ENCODE measurements around the gene UGT1A9. TPM values are rescaled to one million over a fixed set of nuclear protein-coding genes. Genes with fewer than 3 reads are reported as not detected.

Gene UGT1A9
- total and polyA plus RNA-seq, 2 of the 13 experiments (the other 11 are each of a cell fraction or from before 2014, with no cell fraction given) = 0.07 TPM; not detected in 1

DNA sequence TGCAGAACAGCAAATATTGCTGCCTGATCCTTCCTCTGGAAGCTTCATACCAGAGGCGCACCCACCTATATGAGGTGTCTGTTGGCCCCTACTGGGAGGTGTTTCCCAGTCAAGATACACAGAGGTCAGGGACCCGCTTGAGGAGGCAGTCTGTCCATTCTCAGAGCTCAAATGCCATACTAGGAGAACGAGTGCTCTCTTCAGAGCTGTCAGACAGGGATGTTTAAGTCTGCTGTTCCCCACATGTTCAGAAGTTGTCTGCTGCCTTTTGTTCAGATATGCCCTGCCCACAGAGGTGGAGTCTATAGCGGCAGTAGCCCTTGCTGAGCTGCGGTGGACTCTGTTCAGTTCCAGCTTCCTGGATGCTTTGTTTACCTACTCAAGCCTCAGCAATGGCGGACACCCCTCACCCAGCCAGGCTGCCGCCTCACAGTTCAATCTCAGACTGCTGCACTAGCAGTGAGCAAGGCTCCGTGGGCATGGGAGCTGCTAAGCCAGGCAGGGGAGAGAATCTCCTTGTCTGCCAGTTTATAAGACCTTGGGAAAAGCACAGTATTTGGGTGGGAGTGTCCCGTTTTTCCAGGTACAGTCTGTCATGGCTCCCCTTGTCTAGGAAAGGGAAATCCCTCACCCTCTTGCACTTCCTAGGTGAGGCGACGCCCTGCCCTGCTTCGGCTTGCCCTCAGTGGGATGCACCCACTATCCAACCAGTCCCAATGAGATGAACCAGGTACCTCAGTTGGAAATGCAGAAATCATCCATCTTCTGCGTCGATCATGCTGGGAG, 65.4 kb downstream of the UGT1A9 start (continued):
- TF ChIP-seq, protein P1, sequence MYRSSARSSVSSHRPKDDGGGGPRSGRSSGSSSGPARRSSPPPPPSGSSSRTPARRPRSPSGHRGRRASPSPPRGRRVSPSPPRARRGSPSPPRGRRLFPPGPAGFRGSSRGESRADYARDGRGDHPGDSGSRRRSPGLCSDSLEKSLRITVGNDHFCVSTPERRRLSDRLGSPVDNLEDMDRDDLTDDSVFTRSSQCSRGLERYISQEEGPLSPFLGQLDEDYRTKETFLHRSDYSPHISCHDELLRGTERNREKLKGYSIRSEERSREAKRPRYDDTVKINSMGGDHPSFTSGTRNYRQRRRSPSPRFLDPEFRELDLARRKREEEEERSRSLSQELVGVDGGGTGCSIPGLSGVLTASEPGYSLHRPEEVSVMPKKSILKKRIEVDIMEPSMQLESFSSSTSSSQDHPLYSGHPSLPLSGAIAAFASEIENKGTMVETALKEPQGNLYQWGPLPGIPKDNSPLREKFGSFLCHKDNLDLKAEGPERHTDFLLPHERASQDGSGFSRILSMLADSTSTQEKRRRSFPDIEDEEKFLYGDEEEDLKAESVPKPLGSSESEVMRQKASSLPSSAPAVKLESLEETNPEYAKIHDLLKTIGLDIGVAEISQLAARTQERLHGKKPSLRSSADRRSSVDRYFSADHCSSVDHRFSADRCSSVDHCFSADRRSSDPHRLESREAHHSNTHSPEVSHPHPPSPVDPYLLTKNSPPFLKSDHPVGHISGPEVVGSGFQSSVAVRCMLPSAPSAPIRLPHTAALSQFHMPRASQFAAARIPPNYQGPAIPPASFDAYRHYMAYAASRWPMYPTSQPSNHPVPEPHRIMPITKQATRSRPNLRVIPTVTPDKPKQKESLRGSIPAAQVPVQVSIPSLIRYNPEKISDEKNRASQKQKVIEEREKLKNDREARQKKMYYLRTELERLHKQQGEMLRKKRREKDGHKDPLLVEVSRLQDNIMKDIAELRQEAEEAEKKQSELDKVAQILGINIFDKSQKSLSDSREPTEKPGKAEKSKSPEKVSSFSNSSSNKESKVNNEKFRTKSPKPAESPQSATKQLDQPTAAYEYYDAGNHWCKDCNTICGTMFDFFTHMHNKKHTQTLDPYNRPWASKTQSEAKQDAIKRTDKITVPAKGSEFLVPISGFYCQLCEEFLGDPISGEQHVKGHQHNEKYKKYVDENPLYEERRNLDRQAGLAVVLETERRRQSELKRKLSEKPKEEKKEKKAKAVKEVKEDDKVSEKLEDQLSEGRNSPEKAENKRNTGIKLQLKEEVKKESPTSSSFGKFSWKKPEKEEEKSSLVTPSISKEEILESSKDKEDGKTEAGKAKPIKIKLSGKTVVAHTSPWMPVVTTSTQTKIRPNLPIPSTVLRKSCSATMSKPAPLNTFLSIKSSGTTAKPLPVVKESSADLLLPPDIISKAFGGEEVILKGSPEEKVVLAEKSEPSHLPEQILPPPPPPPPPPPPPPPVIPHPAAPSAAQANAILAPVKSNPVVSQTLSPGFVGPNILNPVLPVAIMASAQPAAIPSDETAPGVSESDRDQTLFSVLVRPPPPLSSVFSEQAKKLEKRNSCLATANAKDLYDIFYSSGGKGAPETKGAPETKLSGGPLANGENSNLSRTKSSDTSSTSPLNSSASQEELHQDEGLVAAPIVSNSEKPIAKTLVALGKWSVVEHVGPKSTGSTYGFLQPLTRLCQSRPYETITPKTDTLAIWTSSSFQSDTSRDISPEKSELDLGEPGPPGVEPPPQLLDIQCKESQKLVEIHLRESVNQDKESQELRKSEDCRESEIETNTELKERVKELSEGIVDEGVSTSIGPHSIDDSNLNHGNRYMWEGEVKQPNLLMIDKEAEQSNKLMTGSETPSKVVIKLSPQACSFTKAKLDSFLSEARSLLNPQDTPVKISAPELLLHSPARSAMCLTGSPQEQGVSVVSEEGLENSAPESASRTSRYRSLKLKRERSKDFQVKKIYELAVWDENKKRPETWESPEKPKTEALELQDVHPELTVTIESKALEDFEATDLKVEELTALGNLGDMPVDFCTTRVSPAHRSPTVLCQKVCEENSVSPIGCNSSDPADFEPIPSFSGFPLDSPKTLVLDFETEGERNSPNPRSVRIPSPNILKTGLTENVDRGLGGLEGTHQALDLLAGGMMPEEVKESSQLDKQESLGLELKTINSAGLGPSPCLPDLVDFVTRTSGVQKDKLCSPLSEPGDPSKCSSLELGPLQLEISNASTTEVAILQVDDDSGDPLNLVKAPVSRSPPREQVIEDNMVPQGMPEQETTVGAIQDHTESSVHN (CRISPR knock-in tag; IDR thresholded peaks at IDR 0.05) = peak; percentile 63; the same call in 1 of the 2 replicates
- TF ChIP-seq ZNF605 (CRISPR knock-in tag; IDR thresholded peaks at IDR 0.05) (peak; percentile 87), TSC22D2 (CRISPR knock-in tag; IDR thresholded peaks at IDR 0.05; ENCODE audit: borderline replicate concordance) (0 out of 2 replicates have a peak, but pooled peaks have one; percentile 47), ZMYM4 (CRISPR knock-in tag; IDR thresholded peaks at IDR 0.05) (peak; percentile 92), POLR2G (IDR thresholded peaks at IDR 0.05; ENCODE audit: low read depth, low read length) (peak; percentile 63), ZNF724P (CRISPR knock-in tag; IDR thresholded peaks at IDR 0.05; ENCODE audit: borderline replicate concordance) (peak; percentile 81; the same call in 1 of the 2 replicates), ZNF317 (CRISPR knock-in tag; IDR thresholded peaks at IDR 0.05) (peak; percentile 28; the same call in 1 of the 2 replicates), AKAP8 (CRISPR knock-in tag; IDR thresholded peaks at IDR 0.05) (peak; percentile 42; the same call in 1 of the 2 replicates), ZFX (CRISPR knock-in tag; IDR thresholded peaks at IDR 0.05; ENCODE audit: low read depth) (peak; percentile 45; the same call in 1 of the 2 replicates), ZMAT3 (CRISPR knock-in tag; conservative IDR thresholded peaks at IDR 0.05) (peak; percentile 75), HNF4A (CRISPR knock-in tag; IDR thresholded peaks at IDR 0.05) (peak; percentile 66; the same call in 1 of the 2 replicates), ZMYM3 (CRISPR knock-in tag; IDR thresholded peaks at IDR 0.05) (peak; percentile 80; the same call in 1 of the 2 replicates), GZF1 (CRISPR knock-in tag; IDR thresholded peaks at IDR 0.05) (peak; percentile 58; the same call in 1 of the 2 replicates)
- TF ChIP-seq, protein P2, sequence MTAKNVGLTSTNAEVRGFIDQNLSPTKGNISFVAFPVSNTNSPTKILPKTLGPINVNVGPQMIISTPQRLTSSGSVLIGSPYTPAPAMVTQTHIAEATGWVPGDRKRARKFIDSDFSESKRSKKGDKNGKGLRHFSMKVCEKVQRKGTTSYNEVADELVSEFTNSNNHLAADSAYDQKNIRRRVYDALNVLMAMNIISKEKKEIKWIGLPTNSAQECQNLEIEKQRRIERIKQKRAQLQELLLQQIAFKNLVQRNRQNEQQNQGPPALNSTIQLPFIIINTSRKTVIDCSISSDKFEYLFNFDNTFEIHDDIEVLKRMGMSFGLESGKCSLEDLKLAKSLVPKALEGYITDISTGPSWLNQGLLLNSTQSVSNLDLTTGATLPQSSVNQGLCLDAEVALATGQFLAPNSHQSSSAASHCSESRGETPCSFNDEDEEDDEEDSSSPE (CRISPR knock-in tag; IDR thresholded peaks at IDR 0.05) = peak; percentile 37; the same call in 1 of the 2 replicates
- TF ChIP-seq, protein P3, sequence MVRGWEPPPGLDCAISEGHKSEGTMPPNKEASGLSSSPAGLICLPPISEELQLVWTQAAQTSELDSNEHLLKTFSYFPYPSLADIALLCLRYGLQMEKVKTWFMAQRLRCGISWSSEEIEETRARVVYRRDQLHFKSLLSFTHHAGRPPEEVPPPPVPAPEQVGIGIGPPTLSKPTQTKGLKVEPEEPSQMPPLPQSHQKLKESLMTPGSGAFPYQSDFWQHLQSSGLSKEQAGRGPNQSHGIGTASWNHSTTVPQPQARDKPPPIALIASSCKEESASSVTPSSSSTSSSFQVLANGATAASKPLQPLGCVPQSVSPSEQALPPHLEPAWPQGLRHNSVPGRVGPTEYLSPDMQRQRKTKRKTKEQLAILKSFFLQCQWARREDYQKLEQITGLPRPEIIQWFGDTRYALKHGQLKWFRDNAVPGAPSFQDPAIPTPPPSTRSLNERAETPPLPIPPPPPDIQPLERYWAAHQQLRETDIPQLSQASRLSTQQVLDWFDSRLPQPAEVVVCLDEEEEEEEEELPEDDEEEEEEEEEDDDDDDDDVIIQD (CRISPR knock-in tag; IDR thresholded peaks at IDR 0.05; ENCODE audit: low read depth) = 0 out of 2 replicates have a peak, but pooled peaks have one; percentile 58
- TF ChIP-seq, protein P4, sequence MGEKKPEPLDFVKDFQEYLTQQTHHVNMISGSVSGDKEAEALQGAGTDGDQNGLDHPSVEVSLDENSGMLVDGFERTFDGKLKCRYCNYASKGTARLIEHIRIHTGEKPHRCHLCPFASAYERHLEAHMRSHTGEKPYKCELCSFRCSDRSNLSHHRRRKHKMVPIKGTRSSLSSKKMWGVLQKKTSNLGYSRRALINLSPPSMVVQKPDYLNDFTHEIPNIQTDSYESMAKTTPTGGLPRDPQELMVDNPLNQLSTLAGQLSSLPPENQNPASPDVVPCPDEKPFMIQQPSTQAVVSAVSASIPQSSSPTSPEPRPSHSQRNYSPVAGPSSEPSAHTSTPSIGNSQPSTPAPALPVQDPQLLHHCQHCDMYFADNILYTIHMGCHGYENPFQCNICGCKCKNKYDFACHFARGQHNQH (CRISPR knock-in tag; IDR thresholded peaks at IDR 0.05) = peak; percentile 63
